ENCODE data around the gene ANOS1.

- TF ChIP-seq CTCF (IDR thresholded peaks at IDR 0.05) (no peak), POLR2A (IDR thresholded peaks at IDR 0.05) (no peak)
Measured at GRCh38 chrX:8721536-8721935, 10.4 kb downstream of the ANOS1 start.
